ENCODE data around the gene AKNA. TPM values are rescaled to one million over a fixed set of nuclear protein-coding genes. Genes with fewer than 3 reads are reported as not detected.

Gene AKNA
- total RNA-seq, 4 donors from 2014 or later: 6.4 to 13.2 (median 8.0) TPM

- 30 to 31% methylated on average over 14 of the region's 15 CpGs for whole genome bisulfite sequencing, 2 donors
- intact Hi-C loops (cut with DNase I; ENCODE audit: low total_unique reads): loop anchor here (5.0 to 10.0 kb wide), 2 partner anchors 79 to 247 kb away; no protein-coding TSS in a partner anchor
- TF ChIP-seq, protein P1, sequence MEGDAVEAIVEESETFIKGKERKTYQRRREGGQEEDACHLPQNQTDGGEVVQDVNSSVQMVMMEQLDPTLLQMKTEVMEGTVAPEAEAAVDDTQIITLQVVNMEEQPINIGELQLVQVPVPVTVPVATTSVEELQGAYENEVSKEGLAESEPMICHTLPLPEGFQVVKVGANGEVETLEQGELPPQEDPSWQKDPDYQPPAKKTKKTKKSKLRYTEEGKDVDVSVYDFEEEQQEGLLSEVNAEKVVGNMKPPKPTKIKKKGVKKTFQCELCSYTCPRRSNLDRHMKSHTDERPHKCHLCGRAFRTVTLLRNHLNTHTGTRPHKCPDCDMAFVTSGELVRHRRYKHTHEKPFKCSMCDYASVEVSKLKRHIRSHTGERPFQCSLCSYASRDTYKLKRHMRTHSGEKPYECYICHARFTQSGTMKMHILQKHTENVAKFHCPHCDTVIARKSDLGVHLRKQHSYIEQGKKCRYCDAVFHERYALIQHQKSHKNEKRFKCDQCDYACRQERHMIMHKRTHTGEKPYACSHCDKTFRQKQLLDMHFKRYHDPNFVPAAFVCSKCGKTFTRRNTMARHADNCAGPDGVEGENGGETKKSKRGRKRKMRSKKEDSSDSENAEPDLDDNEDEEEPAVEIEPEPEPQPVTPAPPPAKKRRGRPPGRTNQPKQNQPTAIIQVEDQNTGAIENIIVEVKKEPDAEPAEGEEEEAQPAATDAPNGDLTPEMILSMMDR (IDR thresholded peaks at IDR 0.05): peak in 1 of 3 donors; percentile 70
- no peak for TF ChIP-seq POLR2A (IDR thresholded peaks at IDR 0.05)
- no peak overlapping the region for H3K4me3 ChIP-seq (ENCODE audit: low read depth, poor library complexity, severe bottlenecking)
- DNase-seq (ENCODE audit: low spot score in 2 of 2): peak; percentile 78 to 94
Measured at GRCh38 chr9:114405294-114406034, 17.7 kb upstream of the AKNA start.

DNA sequence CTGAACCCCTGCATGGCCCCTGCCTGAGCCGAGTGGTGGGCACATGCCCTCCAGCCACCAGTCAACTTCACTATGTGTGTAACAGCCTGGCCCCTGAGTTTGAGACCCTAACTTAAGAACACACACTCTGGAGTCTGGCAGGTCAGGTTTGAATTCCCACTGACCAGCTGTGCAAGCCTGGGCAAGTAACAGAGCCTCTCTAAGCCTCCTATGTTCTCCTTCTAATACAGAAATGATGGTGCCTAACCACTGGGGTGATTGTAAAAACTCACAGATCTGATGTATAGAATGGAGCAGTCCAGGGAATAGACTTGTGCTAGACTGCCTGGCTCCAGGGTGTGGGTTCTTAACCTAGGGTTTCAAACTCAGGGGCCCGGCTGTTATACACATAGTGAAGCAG is 16.7 kb upstream of the AKNA start:
- WGBS, 2 donors: 88% methylated on average over 2 of the region's 2 CpGs
- TF ChIP-seq, protein P1 (IDR thresholded peaks at IDR 0.05): no peak
- TF ChIP-seq POLR2A (IDR thresholded peaks at IDR 0.05): no peak

DNA sequence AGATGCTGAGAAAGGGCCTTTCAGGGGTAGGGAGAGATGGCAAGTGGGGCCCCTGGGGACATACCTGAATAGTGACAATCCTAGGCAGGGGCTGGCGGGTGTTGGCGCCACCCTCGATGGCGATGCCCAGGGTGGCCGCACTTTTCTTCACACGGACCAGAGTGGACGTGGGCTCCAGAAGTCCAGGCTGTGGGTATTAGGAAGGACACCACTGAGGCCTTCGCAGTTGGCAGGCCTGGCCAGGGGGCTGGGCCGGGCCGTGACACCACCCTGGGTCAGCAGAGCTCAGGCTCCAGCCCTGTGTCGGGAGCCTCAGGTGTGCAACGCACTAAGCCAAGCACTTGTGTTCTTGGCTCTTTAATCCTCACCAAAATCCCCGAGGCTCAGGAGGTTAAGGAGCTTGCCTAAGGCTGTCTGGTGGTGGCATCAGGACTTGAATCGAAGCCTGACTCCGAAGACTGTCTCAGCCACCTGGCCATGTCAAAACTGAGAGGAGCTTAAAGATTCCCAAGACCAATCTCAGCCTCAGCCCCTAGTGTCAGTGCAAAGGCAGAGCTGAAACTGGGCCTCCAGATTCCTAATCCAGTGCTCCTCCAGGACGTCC is 15.5 kb upstream of the AKNA start:
- H3K4me3 ChIP-seq (ENCODE audit: low read depth, poor library complexity, severe bottlenecking): no peak overlapping the region
- WGBS, 2 donors: 85 to 86% methylated on average over 9 to 14 of the region's 16 CpGs
- no peak for TF ChIP-seq POLR2A (IDR thresholded peaks at IDR 0.05)
- TF ChIP-seq, protein P1 (IDR thresholded peaks at IDR 0.05): no peak
- intact Hi-C loops (cut with DNase I; ENCODE audit: low total_unique reads): loop anchor here (10.0 kb wide), 1 partner anchor 82 kb away; no protein-coding TSS in a partner anchor
- no peak for DNase-seq (ENCODE audit: low spot score in 2 of 2)

More for the DNA sequence above, 16.7 kb upstream of the AKNA start:
- H3K4me3 ChIP-seq (ENCODE audit: low read depth, poor library complexity, severe bottlenecking): no peak overlapping the region
- intact Hi-C loops (cut with DNase I; ENCODE audit: low total_unique reads): loop anchor here (10.0 kb wide), 1 partner anchor 80 kb away; no protein-coding TSS in a partner anchor
- DNase-seq (ENCODE audit: low spot score in 2 of 2): no peak

DNA sequence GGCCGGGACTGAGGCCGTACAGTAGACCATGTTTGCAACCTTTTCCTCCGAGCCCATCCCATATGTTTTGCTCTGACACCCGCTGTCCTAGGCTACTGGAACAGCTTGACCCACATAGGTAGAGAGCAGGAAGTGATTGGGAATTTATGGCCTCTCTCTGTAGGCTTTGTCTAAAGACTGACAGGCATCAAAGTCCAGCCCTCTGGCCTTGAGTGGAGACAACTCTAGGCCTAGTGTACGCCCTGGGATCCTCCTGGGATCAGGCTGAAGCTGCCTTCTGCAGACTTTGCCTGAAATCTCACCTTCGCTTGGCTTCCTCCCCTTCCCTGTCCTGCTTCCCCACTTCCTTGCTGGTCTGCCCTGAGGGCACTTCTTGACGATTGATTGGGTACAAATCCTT is 13.6 kb upstream of the AKNA start:
- intact Hi-C loops (cut with DNase I; ENCODE audit: low total_unique reads): loop anchor here (10.0 kb wide), 1 partner anchor 83 kb away; no protein-coding TSS in a partner anchor
- DNase-seq (ENCODE audit: low spot score in 2 of 2): no peak
- 82 to 86% methylated on average over 7 of the region's 7 CpGs for WGBS, 2 donors
- no peak overlapping the region for H3K4me3 ChIP-seq (ENCODE audit: low read depth, poor library complexity, severe bottlenecking)
- no peak for TF ChIP-seq POLR2A (IDR thresholded peaks at IDR 0.05)
- TF ChIP-seq, protein P1 (IDR thresholded peaks at IDR 0.05): no peak

- no peak overlapping the region for H3K4me3 ChIP-seq (ENCODE audit: low read depth, poor library complexity, severe bottlenecking)
- DNase-seq (ENCODE audit: low spot score in 2 of 2): no peak
- intact Hi-C loops (cut with DNase I; ENCODE audit: low total_unique reads): loop anchor here (10.0 kb wide), 1 partner anchor 84 kb away; no protein-coding TSS in a partner anchor
- WGBS, 2 donors: 86 to 95% methylated on average over 2 of the region's 2 CpGs
- TF ChIP-seq, protein P1 (IDR thresholded peaks at IDR 0.05): no peak
- TF ChIP-seq POLR2A (IDR thresholded peaks at IDR 0.05): no peak
Measured at GRCh38 chr9:114400772-114401171, 13.0 kb upstream of the AKNA start.
